Breast epithelium (tissue), 3 donors: Measurements from ENCODE around the gene PLA2G12B.

ENCODE experiments used
- CTCF ChIP-seq, 3 donors: fragments of 450-650 bp; IDR thresholded peaks; one replicate each; pipeline ENCODE4 v1.5.1; 2016 to 2017; ENCODE audit warnings: antibody characterized with exemption in 3 of 3, mild to moderate bottlenecking in 3 of 3, moderate library complexity in 3 of 3
- POLR2A ChIP-seq: fragments of 450-650 bp; IDR thresholded peaks from one replicate; pipeline ENCODE4 v1.6.1; 2016; ENCODE audit warnings: antibody characterized with exemption, mild to moderate bottlenecking, moderate library complexity
- POLR2AphosphoS5 ChIP-seq, 3 donors: sonication (generic); formaldehyde crosslinking; IDR thresholded peaks; one replicate each; pipeline ENCODE4 v1.6.1; 2017; ENCODE audit warnings: antibody characterized with exemption in 3 of 3

GRCh38 chr10:72927485-72927884 lies 27.1 kb downstream of the PLA2G12B start:
- TF ChIP-seq CTCF (IDR thresholded peaks at IDR 0.05) (no peak), POLR2A (no peak), POLR2AphosphoS5 (IDR thresholded peaks at IDR 0.05) (no peak)
